K562 (cell line): Measurements from ENCODE around the gene RNF207. TPM values are rescaled to one million over a fixed set of nuclear protein-coding genes. Genes with fewer than 3 reads are reported as not detected.
A peak's percentile ranks its signal among the peaks of the same experiment; 100 is the strongest.

Experiments used
- ATAC-seq: fragments of 200-7000 bp; cut with Tn5 transposase; 3 replicates; pipeline ENCODE4 v1.9.1; 2020; ENCODE audit warnings: moderate library complexity
- BruUV-seq: library from RNA; stranded (reverse); fragments of 400-500 nt; replicated peaks from 2 replicates; lab custom pipeline; 2021; lab: Mats Ljungman, UMichigan
- CTCF ChIA-PET: fragments of 300-600 bp; formaldehyde crosslinking; extraction: SDS; loops from one replicate; lab custom pipeline; 2021; ENCODE audit warnings: low intra/inter-chr PET ratio; lab: Yijun Ruan, JAX
- POLR2A ChIA-PET: fragments of 300-600, 350-650 bp; sonication (Branson Sonifier 250); formaldehyde crosslinking; extraction: SDS; loops from one replicate; lab custom pipeline; 2021; ENCODE audit warnings: antibody characterized with exemption, inconsistent platforms; lab: Yijun Ruan, JAX
- DNase-seq, 4 experiments: peaks; one replicate each; pipeline versions ENCODE4 v3.0.0 to v3.0.0-alpha.2; 2011 to 2018; ENCODE audit warnings: low spot score in 3 of 4, mixed read lengths in 3 of 4; ENCODE audit errors: extremely low read depth in 1 of 4
- FAIRE-seq: peaks from 2 replicates; lab custom pipeline; 2011; peaks lifted over from hg19 to GRCh38; lab: Jason Lieb, UNC
- H2AFZ ChIP-seq: 2 replicates; pipeline ENCODE4 v1.6.0; 2011; ENCODE audit warnings: low read depth, low read length, control low read depth, inconsistent platforms
- H3K27ac ChIP-seq: fragments of 200-600 bp; 3 replicates; pipeline ENCODE4 v1.8.0; 2011; ENCODE audit warnings: low read depth, mild to moderate bottlenecking, control low read depth, inconsistent platforms, low read length, moderate library complexity, mixed read lengths; ENCODE audit errors: extremely low read depth
- H3K27me3 ChIP-seq, 2 experiments: fragments of 300-600 bp in 1 of 2; 2 replicates in 1 of 2; 3 replicates in 1 of 2; pipeline versions ENCODE4 v1.6.0 to v1.8.0; 2011; ENCODE audit warnings: inconsistent platforms in 2 of 2, low read length in 2 of 2, mild to moderate bottlenecking in 1 of 2, mixed read lengths in 1 of 2, moderate library complexity in 1 of 2; ENCODE audit not compliant: control insufficient read depth in 2 of 2, insufficient read depth in 2 of 2
- H3K36me3 ChIP-seq: fragments of 300-600 bp; 3 replicates; pipeline ENCODE4 v1.8.0; 2011; ENCODE audit warnings: mild to moderate bottlenecking, low read length, inconsistent platforms; ENCODE audit not compliant: control insufficient read depth, insufficient read depth
- H3K4me1 ChIP-seq, 2 experiments: fragments of 200-600 bp in 1 of 2; replicated peaks in 1 of 2; 2 replicates in 1 of 2; 3 replicates in 1 of 2; pipeline versions ENCODE4 v1.5.1 to v1.8.0; 2011; ENCODE audit warnings: inconsistent platforms in 2 of 2, low read length in 2 of 2, mild to moderate bottlenecking in 1 of 2, mixed read lengths in 1 of 2, moderate library complexity in 1 of 2; ENCODE audit not compliant: control insufficient read depth in 2 of 2, insufficient read depth in 2 of 2
- H3K4me2 ChIP-seq: 2 replicates; pipeline ENCODE4 v1.6.1; 2011; ENCODE audit warnings: low read length, control low read depth, inconsistent platforms, mixed read lengths; ENCODE audit not compliant: insufficient read depth
- H3K4me3 ChIP-seq: fragments of 200-600 bp; sonication (generic), shearing (Covaris generic); 2 replicates; pipeline ENCODE4 v1.5.1; 2016; ENCODE audit warnings: control low read depth, inconsistent platforms
- H3K79me2 ChIP-seq: fragments of 200-600 bp; 3 replicates; pipeline ENCODE4 v1.8.0; 2011; ENCODE audit warnings: low read length, inconsistent platforms; ENCODE audit not compliant: control insufficient read depth, insufficient read depth
- H3K9ac ChIP-seq, 2 experiments: 2 replicates each; pipeline versions ENCODE4 v1.6.0 to v1.6.1; 2011; ENCODE audit warnings: low read depth in 2 of 2, low read length in 2 of 2, control low read depth in 1 of 2, inconsistent platforms in 1 of 2, mild to moderate bottlenecking in 1 of 2, mixed read lengths in 1 of 2; ENCODE audit not compliant: insufficient read depth in 1 of 2
- H3K9me1 ChIP-seq: one replicate; pipeline ENCODE4 v1.6.0; 2011; ENCODE audit warnings: inconsistent platforms, mild to moderate bottlenecking, low read length, moderate library complexity; ENCODE audit not compliant: control insufficient read depth, insufficient read depth
- H3K9me3 ChIP-seq: replicated peaks from 2 replicates; pipeline ENCODE4 v1.5.1; 2011; ENCODE audit warnings: low read depth, low read length, inconsistent platforms; ENCODE audit not compliant: control insufficient read depth, insufficient read depth
- H4K20me1 ChIP-seq: replicated peaks from 2 replicates; pipeline ENCODE4 v1.6.1; 2011; ENCODE audit warnings: low read length, inconsistent platforms, mixed read lengths; ENCODE audit not compliant: control insufficient read depth, insufficient read depth
- CCAR2 ChIP-seq: fragments of 200-400 bp; formaldehyde crosslinking; IDR thresholded peaks from 2 replicates; pipeline ENCODE4 v1.6.1; 2017; ENCODE audit warnings: mild to moderate bottlenecking, low read depth, low read length
- DACH1 ChIP-seq: fragments of 450-650 bp; IDR thresholded peaks from 2 replicates; pipeline ENCODE4 v1.6.1; 2018; ENCODE audit not compliant: partially characterized antibody
- DPF2 ChIP-seq: fragments of 450-650 bp; IDR thresholded peaks from 2 replicates; pipeline ENCODE4 v1.6.1; 2016
- FOSL1 ChIP-seq: fragments of 200-800 bp; sonication (Bioruptor generic); conservative IDR thresholded peaks from 2 replicates; pipeline ENCODE4 v1.6.1; 2016; ENCODE audit warnings: missing genetic modification characterization, missing compliant biosample characterization
- GTF2F1 ChIP-seq: IDR thresholded peaks from 2 replicates; pipeline ENCODE4 v1.6.1; 2011; ENCODE audit warnings: low read depth, low read length, improper control_type of control experiment
- HCFC1 ChIP-seq: IDR thresholded peaks from 2 replicates; pipeline ENCODE4 v1.6.1; 2012; ENCODE audit warnings: low read depth, low read length, improper control_type of control experiment
- HEY1 ChIP-seq: fragments of 250-450 bp; sonication (Bioruptor Pico); IDR thresholded peaks from 2 replicates; pipeline ENCODE4 v1.5.0; 2020; ENCODE audit warnings: mild to moderate bottlenecking, moderate library complexity, borderline replicate concordance
- HNRNPK ChIP-seq: fragments of 200-400 bp; formaldehyde crosslinking; IDR thresholded peaks from one replicate; pipeline ENCODE4 v1.6.1; 2018; ENCODE audit warnings: mild to moderate bottlenecking, low read depth, low read length; ENCODE audit not compliant: poor library complexity, severe bottlenecking
- KLF6 ChIP-seq: fragments of 250-450 bp; sonication (Bioruptor Pico); IDR thresholded peaks from 2 replicates; pipeline ENCODE4 v1.4.0; 2020; ENCODE audit warnings: mild to moderate bottlenecking, moderate library complexity, borderline replicate concordance
- MYBL2 ChIP-seq, 2 experiments: fragments of 450-650 bp in 1 of 2; sonication (generic) in 1 of 2; formaldehyde crosslinking in 1 of 2; IDR thresholded peaks; 2 replicates each; pipeline versions ENCODE4 v1.6.1 to v1.8.1; 2017 to 2022; ENCODE audit warnings: borderline replicate concordance in 1 of 2, inconsistent platforms in 1 of 2, low read depth in 1 of 2, mild to moderate bottlenecking in 1 of 2, missing genetic modification reagents in 1 of 2, moderate library complexity in 1 of 2
- NCOA1 ChIP-seq: fragments of 450-650 bp; IDR thresholded peaks from 2 replicates; pipeline ENCODE4 v1.6.1; 2016; ENCODE audit warnings: low read depth
- RBM39 ChIP-seq: fragments of 200-400 bp; formaldehyde crosslinking; optimal IDR thresholded peaks from 2 replicates; pipeline ENCODE3; 2018; ENCODE audit warnings: low read depth, low read length
- RHOXF2B ChIP-seq: fragments of 250-450 bp; sonication (Bioruptor Pico); conservative IDR thresholded peaks from 2 replicates; pipeline ENCODE4 v1.5.1; 2021
- SMAD4 ChIP-seq: fragments of 250-450 bp; sonication (Bioruptor Pico); conservative IDR thresholded peaks from 2 replicates; pipeline ENCODE4 v1.8.0; 2021; ENCODE audit warnings: inconsistent platforms, mild to moderate bottlenecking, moderate library complexity
- XRCC3 ChIP-seq: fragments of 450-650 bp; IDR thresholded peaks from 2 replicates; pipeline ENCODE4 v1.6.1; 2017; ENCODE audit warnings: mild to moderate bottlenecking, moderate library complexity
- ZFX ChIP-seq: sonication (generic); formaldehyde crosslinking; IDR thresholded peaks from 2 replicates; pipeline ENCODE4 v1.8.0; 2022; ENCODE audit warnings: mild to moderate bottlenecking, missing genetic modification reagents, moderate library complexity
- ZNF3 ChIP-seq: fragments of 250-450 bp; sonication (Bioruptor Pico); IDR thresholded peaks from 2 replicates; pipeline ENCODE4 v1.5.0; 2021; ENCODE audit warnings: mild to moderate bottlenecking, moderate library complexity
- ZNF551 ChIP-seq: fragments of 250-450 bp; sonication (Bioruptor Pico); IDR thresholded peaks from 2 replicates; pipeline ENCODE4 v1.5.0; 2021; ENCODE audit warnings: mild to moderate bottlenecking, moderate library complexity
- ZNF609 ChIP-seq: sonication (generic); formaldehyde crosslinking; IDR thresholded peaks from 2 replicates; pipeline ENCODE4 v1.8.1; 2023; ENCODE audit warnings: missing genetic modification reagents, mild to moderate bottlenecking, borderline replicate concordance
- WGBS: fragments of 100-300 bp; shearing (Covaris generic); methylation state at CpG from one replicate; pipeline ENCODE4 v1.1.6; 2016; ENCODE audit warnings: low coverage, mixed read lengths; ENCODE audit not compliant: insufficient coverage; ENCODE audit errors: missing lambda C conversion rate; 5-methylcytosine and 5-hydroxymethylcytosine counted together
- in situ Hi-C: fragments of 300-500 bp; cut with MboI; formaldehyde crosslinking; loops from 4 replicates; pipeline ENCODE4 v1.15.0; 2018; ENCODE audit warnings: inconsistent platforms, mixed read lengths
- intact Hi-C: fragments of 100-400 bp; cut with micrococcal nuclease; formaldehyde crosslinking; loops from 2 replicates; pipeline ENCODE4 v1.14.2; 2022
- polyA plus RNA-seq, 8 experiments: library from polyadenylated mRNA; depleted of rRNA in 4 of 8; stranded (reverse) in 5 of 8; unstranded in 3 of 8; fragments of >200 nt; fragmentation: Nextera tagmentation in 2 of 8; fragmentation: Illumina TruSeq in 1 of 8; extraction: Ambion mirVana in 2 of 8; extraction: Trizol in 1 of 8; gene quantifications; 2 replicates each; pipeline versions ENCODE4 v1.2.1 to v1.2.3, GENCODE V29; 2011 to 2014; ENCODE audit warnings: inconsistent platforms in 1 of 8, missing spikeins in 1 of 8
- total RNA-seq, 7 experiments: library from RNA; depleted of rRNA in 6 of 7; stranded (reverse); fragments of >200 nt in 6 of 7; fragmentation: Illumina TruSeq in 2 of 7; extraction: Trizol in 2 of 7; gene quantifications; 2 replicates each; pipeline versions ENCODE4 v1.2.1 to v1.2.3, GENCODE V29; 2011 to 2021; ENCODE audit warnings: low replicate concordance in 1 of 7

Gene RNF207
- total and polyA plus RNA-seq, 9 of the 15 experiments (the other 6 are each of a cell fraction or from before 2014, with no cell fraction given): 2.7 to 30.6 (median 12.9) TPM

- H3K9ac ChIP-seq: peak overlapping the region in 1 of 2 experiments; percentile 59; a peak in 1 of 4 replicates
- ATAC-seq: peak; percentile 60
- H3K4me1 ChIP-seq: peaks cover 0 to 14% of the 10 kb centered on the region in 2 experiments; a peak in 2 of 5 replicates
- in situ Hi-C loops (no loop called here), intact Hi-C loops (no loop called here)
- peak; percentile 58 to 69 (median 66) for DNase-seq
- peak; percentile 84 for FAIRE-seq
- H3K27ac ChIP-seq: no peak overlapping the region
- BruUV-seq: no TSS peak
- ChIA-PET POLR2A (interaction anchor here (0.5 to 0.7 kb wide), 4 partner anchors 8 to 94 kb away, joined by 3 read pairs; no protein-coding TSS in a partner anchor), CTCF (no interaction called here)
- no peak overlapping the region for H2AFZ ChIP-seq
- peaks cover 34 to 81% of the 10 kb centered on the region in 2 experiments; a peak in 4 of 5 replicates for H3K27me3 ChIP-seq
- no peak overlapping the region for H3K4me3 ChIP-seq
- peaks cover 39% of the 10 kb centered on the region; the same call in 1 of the 2 replicates for H4K20me1 ChIP-seq
- H3K9me1 ChIP-seq: no peaks in the 10 kb centered on the region
- WGBS: 0% methylated on average over 15 of the region's 15 CpGs
- H3K4me2 ChIP-seq: no peak overlapping the region
- no peaks in the 10 kb centered on the region for H3K36me3 ChIP-seq
- no peaks in the 10 kb centered on the region for H3K9me3 ChIP-seq
- no peaks in the 10 kb centered on the region for H3K79me2 ChIP-seq
- TF ChIP-seq GTF2F1 (no peak), ZFX (CRISPR knock-in tag) (no peak), HEY1 (CRISPR knock-in tag) (no peak), DACH1 (no peak), ZNF609 (no peak), RBM39 (no peak), CCAR2 (no peak), RHOXF2B (no peak), MYBL2 (IDR thresholded peaks at IDR 0.05; ENCODE audit: low read depth) (no peak), MYBL2 (CRISPR knock-in tag; IDR thresholded peaks at IDR 0.05; ENCODE audit: borderline replicate concordance) (no peak), DPF2 (peak; percentile 58; the same call in 1 of the 2 replicates), HNRNPK (no peak), ZNF3 (CRISPR knock-in tag) (no peak), FOSL1 (tag) (peak; percentile 94), ZNF551 (CRISPR knock-in tag) (no peak), XRCC3 (no peak), HCFC1 (no peak), SMAD4 (CRISPR knock-in tag) (no peak), KLF6 (CRISPR knock-in tag) (no peak), NCOA1 (no peak)
These were observed 48.3 kb upstream of the RNF207 start for GRCh38 chr1:6157528-6158174.
